A549 (cell line): ENCODE results near the gene RASSF4. TPM values are rescaled to one million over a fixed set of nuclear protein-coding genes. Genes with fewer than 3 reads are reported as not detected.

Source experiments
- ATAC-seq, 2 experiments: fragments of 200-7000 bp in 1 of 2; fragments of >200 bp in 1 of 2; cut with Nextera tagmentation in 1 of 2; cut with Tn5 transposase in 1 of 2; 3 replicates each; pipeline versions ENCODE4 v1.8.0 to v1.9.1; 2018 to 2020; ENCODE audit warnings: mild to moderate bottlenecking in 1 of 2, moderate library complexity in 1 of 2
- CTCF ChIA-PET: fragments of 300-600 bp; sonication (Branson Sonifier 250); formaldehyde crosslinking; extraction: SDS; loops from one replicate; lab custom pipeline; 2021; ENCODE audit warnings: antibody characterized with exemption, inconsistent platforms; lab: Yijun Ruan, JAX
- POLR2A ChIA-PET: fragments of 350-600 bp; formaldehyde crosslinking; extraction: SDS; loops from one replicate; lab custom pipeline; 2021; ENCODE audit warnings: antibody characterized with exemption, inconsistent platforms; lab: Yijun Ruan, JAX
- DNase-seq, 2 experiments: peaks; one replicate each; pipeline versions ENCODE4 v3.0.0 to v3.0.0-alpha.2; 2011 to 2016; ENCODE audit warnings: low read depth in 1 of 2, low spot score in 1 of 2
- FAIRE-seq: peaks from 2 replicates; lab custom pipeline; 2011; peaks lifted over from hg19 to GRCh38; lab: Jason Lieb, UNC
- H3K27ac ChIP-seq, 2 experiments: fragments of >200 bp; sonication (Bioruptor Twin); formaldehyde crosslinking; 3 replicates each; pipeline ENCODE4 v1.5.1; 2016 to 2017
- H3K4me1 ChIP-seq: fragments of >200 bp; sonication (Bioruptor Twin); formaldehyde crosslinking; 3 replicates; pipeline ENCODE4 v1.6.1; 2016
- H3K4me2 ChIP-seq: fragments of >200 bp; sonication (Bioruptor Twin); formaldehyde crosslinking; 3 replicates; pipeline ENCODE4 v1.6.1; 2016
- H3K4me3 ChIP-seq: fragments of >200 bp; sonication (Bioruptor Twin); formaldehyde crosslinking; 3 replicates; pipeline ENCODE4 v1.5.1; 2016
- H3K9me3 ChIP-seq: fragments of >200 bp; sonication (Bioruptor Twin); formaldehyde crosslinking; 3 replicates; pipeline ENCODE4 v1.6.1; 2016
- BHLHE40 ChIP-seq: IDR thresholded peaks from 2 replicates; pipeline ENCODE4 v1.6.1; 2012; ENCODE audit warnings: low read depth, low read length, inconsistent platforms
- CHD4 ChIP-seq: fragments of 200-600 bp; sonication (generic); IDR thresholded peaks from 2 replicates; pipeline ENCODE4 v1.6.1; 2016; ENCODE audit warnings: antibody characterized with exemption, mild to moderate bottlenecking, borderline replicate concordance
- EHMT2 ChIP-seq: fragments of 200-600 bp; sonication (generic); IDR thresholded peaks from 2 replicates; pipeline ENCODE4 v1.6.1; 2016; ENCODE audit warnings: antibody characterized with exemption, low read depth, mild to moderate bottlenecking, moderate library complexity
- ESRRA ChIP-seq: fragments of 150-350 bp; IDR thresholded peaks from 2 replicates; pipeline ENCODE4 v1.6.1; 2014; ENCODE audit warnings: mild to moderate bottlenecking, low read length, borderline replicate concordance
- FOSL2 ChIP-seq, 2 experiments: fragments of 450-650 bp in 1 of 2; fragments of >200 bp in 1 of 2; sonication (Bioruptor Twin) in 1 of 2; formaldehyde crosslinking; IDR thresholded peaks; 2 replicates each; pipeline versions ENCODE4 v1.5.0 to v1.6.1; 2016 to 2020; ENCODE audit warnings: mild to moderate bottlenecking in 1 of 2, moderate library complexity in 1 of 2
- FOXS1 ChIP-seq: fragments of 250-450 bp; sonication (Bioruptor Pico); IDR thresholded peaks from 2 replicates; pipeline ENCODE4 v1.5.0; 2020; ENCODE audit warnings: mild to moderate bottlenecking, moderate library complexity
- HEYL ChIP-seq: fragments of 250-450 bp; sonication (Bioruptor Pico); IDR thresholded peaks from 2 replicates; pipeline ENCODE4 v1.8.0; 2021; ENCODE audit warnings: mild to moderate bottlenecking, moderate library complexity
- HOXA7 ChIP-seq: fragments of 250-450 bp; sonication (Bioruptor Pico); IDR thresholded peaks from 2 replicates; pipeline ENCODE4 v1.5.0; 2020; ENCODE audit warnings: mild to moderate bottlenecking, moderate library complexity
- HOXB13 ChIP-seq: fragments of 250-450 bp; sonication (Bioruptor Pico); IDR thresholded peaks from 2 replicates; pipeline ENCODE4 v1.5.0; 2020; ENCODE audit warnings: low read depth, mild to moderate bottlenecking, moderate library complexity
- HOXB5 ChIP-seq: fragments of 250-450 bp; sonication (Bioruptor Pico); IDR thresholded peaks from 2 replicates; pipeline ENCODE4 v1.5.0; 2020; ENCODE audit warnings: mild to moderate bottlenecking, moderate library complexity
- JUNB ChIP-seq: fragments of >200 bp; sonication (Bioruptor Twin); formaldehyde crosslinking; IDR thresholded peaks from 2 replicates; pipeline ENCODE4 v1.6.1; 2016
- KDM5A ChIP-seq: fragments of 200-600 bp; sonication (generic); IDR thresholded peaks from 2 replicates; pipeline ENCODE4 v1.6.1; 2016; ENCODE audit warnings: antibody characterized with exemption, mild to moderate bottlenecking
- MYC ChIP-seq: IDR thresholded peaks from 2 replicates; pipeline ENCODE4 v1.6.1; 2012; ENCODE audit warnings: mild to moderate bottlenecking, inconsistent platforms, low read length, improper control_type of control experiment, borderline replicate concordance
- NFE2L2 ChIP-seq: fragments of 150-350 bp; conservative IDR thresholded peaks from 2 replicates; pipeline ENCODE4 v1.6.1; 2014; ENCODE audit warnings: low read length
- NPAS2 ChIP-seq: fragments of 250-450 bp; sonication (Bioruptor Pico); IDR thresholded peaks from 2 replicates; pipeline ENCODE4 v1.8.0; 2022; ENCODE audit warnings: mild to moderate bottlenecking, moderate library complexity, borderline replicate concordance
- NR3C1 ChIP-seq: fragments of >200 bp; sonication (Bioruptor Twin); formaldehyde crosslinking; IDR thresholded peaks from 3 replicates; pipeline ENCODE4 v1.6.1; 2017
- PHF8 ChIP-seq: fragments of 200-600 bp; sonication (generic); IDR thresholded peaks from 2 replicates; pipeline ENCODE4 v1.6.1; 2016; ENCODE audit warnings: low read depth, mild to moderate bottlenecking, antibody characterized with exemption, moderate library complexity, borderline replicate concordance
- RCOR1 ChIP-seq: fragments of 150-350 bp; IDR thresholded peaks from 2 replicates; pipeline ENCODE4 v1.6.1; 2014; ENCODE audit warnings: antibody characterized with exemption, low read length, low read depth
- RNF2 ChIP-seq: fragments of 200-600 bp; sonication (generic); IDR thresholded peaks from 2 replicates; pipeline ENCODE4 v1.6.1; 2016; ENCODE audit warnings: low read depth, mild to moderate bottlenecking, antibody characterized with exemption, moderate library complexity, borderline replicate concordance
- TP53 ChIP-seq: fragments of 250-450 bp; sonication (Bioruptor Pico); IDR thresholded peaks from 2 replicates; pipeline ENCODE4 v1.5.0; 2021; ENCODE audit warnings: mild to moderate bottlenecking, moderate library complexity
- ZC3H11A ChIP-seq: fragments of 450-650 bp; IDR thresholded peaks from 2 replicates; pipeline ENCODE4 v1.6.1; 2014; ENCODE audit warnings: antibody characterized with exemption, mild to moderate bottlenecking
- ZFP36 ChIP-seq: fragments of 450-650 bp; IDR thresholded peaks from 2 replicates; pipeline ENCODE4 v1.6.1; 2014; ENCODE audit warnings: borderline replicate concordance; ENCODE audit not compliant: partially characterized antibody
- ZNF302 ChIP-seq: fragments of 250-450 bp; sonication (Bioruptor Pico); IDR thresholded peaks from 2 replicates; pipeline ENCODE4 v1.9.0; 2021; ENCODE audit warnings: inconsistent platforms, mild to moderate bottlenecking, moderate library complexity
- WGBS: methylation state at CpG from one replicate; pipeline ENCODE4 v1.1.6; 2017; ENCODE audit errors: missing lambda C conversion rate; 5-methylcytosine and 5-hydroxymethylcytosine counted together
- polyA plus RNA-seq, 4 experiments: library from polyadenylated mRNA; depleted of rRNA in 3 of 4; stranded (reverse); fragments of >200 nt; fragmentation: RNase III in 1 of 4; extraction: RNeasy Plus Mini Kit Qiagen cat#74134 plus additional on column Dnase treatment in 1 of 4; gene quantifications; 2 replicates in 3 of 4; 3 replicates in 1 of 4; pipeline ENCODE4 v1.2.3, GENCODE V29; 2011 to 2017
- TF ChIP-seq, protein P1 (sequence below): IDR thresholded peaks from 2 replicates; pipeline ENCODE4 v1.6.1; 2012
- TF ChIP-seq, protein P2 (sequence below): IDR thresholded peaks from 2 replicates; pipeline ENCODE4 v1.6.1; 2012
- TF ChIP-seq, protein P3 (sequence below): fragments of >200 bp; sonication (Bioruptor Twin); formaldehyde crosslinking; IDR thresholded peaks from 3 replicates; pipeline ENCODE4 v1.5.1; 2016
- TF ChIP-seq, protein P4 (sequence below): fragments of 250-450 bp; sonication (Bioruptor Pico); IDR thresholded peaks from 2 replicates; pipeline ENCODE4 v1.5.0; 2020; ENCODE audit warnings: low read depth, mild to moderate bottlenecking, moderate library complexity
- TF ChIP-seq, protein P5 (sequence below): fragments of >200 bp; sonication (Bioruptor Twin); formaldehyde crosslinking; IDR thresholded peaks from 2 replicates; pipeline ENCODE4 v1.6.1; 2016
- TF ChIP-seq, protein P6 (sequence below): IDR thresholded peaks from 2 replicates; pipeline ENCODE4 v1.6.1; 2012; ENCODE audit warnings: low read depth, borderline replicate concordance

RASSF4 gene
- polyA plus RNA-seq, 2 of the 4 experiments (the other 2 are of a cell fraction): 1.9 to 2.2 TPM

DNA sequence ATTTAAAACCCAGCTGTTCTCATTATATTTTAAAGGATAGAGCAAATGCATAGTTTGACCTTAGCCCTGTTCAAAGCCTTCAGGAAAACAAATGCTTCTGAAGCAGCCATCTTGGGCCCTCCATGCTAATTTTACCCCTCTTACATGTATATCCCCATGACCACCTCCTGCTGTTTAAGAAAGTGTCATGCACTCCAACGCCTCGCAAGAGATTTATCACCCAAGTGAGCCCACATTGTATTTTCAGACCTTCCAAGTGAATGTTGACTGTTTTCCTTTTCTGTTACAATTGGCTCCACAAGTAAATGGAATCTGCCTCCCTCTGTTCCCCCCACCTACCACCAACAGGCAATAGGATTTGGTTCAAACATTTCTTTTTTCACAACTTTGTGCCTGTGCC lies 43.2 kb upstream of the RASSF4 start (continued):
- TF ChIP-seq JUNB: no peak
- no peak for TF ChIP-seq HOXA7 (CRISPR knock-in tag)
- no peak for TF ChIP-seq ZNF302 (CRISPR knock-in tag)

DNA sequence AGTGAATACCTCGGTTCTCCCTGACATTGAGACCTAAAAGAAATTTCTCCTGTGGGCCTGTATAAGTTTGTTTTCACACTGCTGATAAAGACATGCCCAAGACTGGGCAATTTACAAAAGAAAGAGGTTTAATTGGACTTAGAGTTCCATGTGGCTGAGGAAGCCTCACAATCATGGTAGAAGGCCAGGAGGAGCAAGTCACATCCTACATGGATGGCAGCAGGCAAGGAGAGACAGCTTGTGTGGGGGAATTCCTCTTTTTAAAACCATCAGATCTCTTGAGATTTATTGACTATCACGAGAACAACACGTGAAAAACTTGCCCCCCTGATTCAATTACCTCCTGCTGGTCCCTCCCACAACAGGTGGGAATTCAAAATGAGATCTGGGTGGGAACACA lies 41.8 kb upstream of the RASSF4 start:
- no peak for DNase-seq
- WGBS: 1% methylated on average over 3 of the region's 3 CpGs
- no peak overlapping the region for H3K4me3 ChIP-seq
- FAIRE-seq: no peak
- TF ChIP-seq ESRRA: no peak
- no peak for TF ChIP-seq ZC3H11A
- no peak for TF ChIP-seq NPAS2 (CRISPR knock-in tag)
- TF ChIP-seq, protein P1, sequence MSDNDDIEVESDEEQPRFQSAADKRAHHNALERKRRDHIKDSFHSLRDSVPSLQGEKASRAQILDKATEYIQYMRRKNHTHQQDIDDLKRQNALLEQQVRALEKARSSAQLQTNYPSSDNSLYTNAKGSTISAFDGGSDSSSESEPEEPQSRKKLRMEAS: no peak
- no peak for TF ChIP-seq HOXB13 (CRISPR knock-in tag)
- TF ChIP-seq, protein P2, sequence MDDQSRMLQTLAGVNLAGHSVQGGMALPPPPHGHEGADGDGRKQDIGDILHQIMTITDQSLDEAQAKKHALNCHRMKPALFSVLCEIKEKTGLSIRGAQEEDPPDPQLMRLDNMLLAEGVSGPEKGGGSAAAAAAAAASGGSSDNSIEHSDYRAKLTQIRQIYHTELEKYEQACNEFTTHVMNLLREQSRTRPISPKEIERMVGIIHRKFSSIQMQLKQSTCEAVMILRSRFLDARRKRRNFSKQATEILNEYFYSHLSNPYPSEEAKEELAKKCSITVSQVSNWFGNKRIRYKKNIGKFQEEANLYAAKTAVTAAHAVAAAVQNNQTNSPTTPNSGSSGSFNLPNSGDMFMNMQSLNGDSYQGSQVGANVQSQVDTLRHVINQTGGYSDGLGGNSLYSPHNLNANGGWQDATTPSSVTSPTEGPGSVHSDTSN: no peak
- TF ChIP-seq, protein P3, sequence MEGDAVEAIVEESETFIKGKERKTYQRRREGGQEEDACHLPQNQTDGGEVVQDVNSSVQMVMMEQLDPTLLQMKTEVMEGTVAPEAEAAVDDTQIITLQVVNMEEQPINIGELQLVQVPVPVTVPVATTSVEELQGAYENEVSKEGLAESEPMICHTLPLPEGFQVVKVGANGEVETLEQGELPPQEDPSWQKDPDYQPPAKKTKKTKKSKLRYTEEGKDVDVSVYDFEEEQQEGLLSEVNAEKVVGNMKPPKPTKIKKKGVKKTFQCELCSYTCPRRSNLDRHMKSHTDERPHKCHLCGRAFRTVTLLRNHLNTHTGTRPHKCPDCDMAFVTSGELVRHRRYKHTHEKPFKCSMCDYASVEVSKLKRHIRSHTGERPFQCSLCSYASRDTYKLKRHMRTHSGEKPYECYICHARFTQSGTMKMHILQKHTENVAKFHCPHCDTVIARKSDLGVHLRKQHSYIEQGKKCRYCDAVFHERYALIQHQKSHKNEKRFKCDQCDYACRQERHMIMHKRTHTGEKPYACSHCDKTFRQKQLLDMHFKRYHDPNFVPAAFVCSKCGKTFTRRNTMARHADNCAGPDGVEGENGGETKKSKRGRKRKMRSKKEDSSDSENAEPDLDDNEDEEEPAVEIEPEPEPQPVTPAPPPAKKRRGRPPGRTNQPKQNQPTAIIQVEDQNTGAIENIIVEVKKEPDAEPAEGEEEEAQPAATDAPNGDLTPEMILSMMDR: no peak
- TF ChIP-seq KDM5A: no peak
- TF ChIP-seq PHF8: no peak
- TF ChIP-seq NR3C1: no peak
- TF ChIP-seq CHD4: no peak
- TF ChIP-seq EHMT2: no peak
- TF ChIP-seq HOXA7 (CRISPR knock-in tag): no peak
- no peak for TF ChIP-seq HEYL (CRISPR knock-in tag)
- no peak for TF ChIP-seq FOSL2 (IDR thresholded peaks at IDR 0.05)
- no peak for TF ChIP-seq FOSL2 (CRISPR knock-in tag; IDR thresholded peaks at IDR 0.05)
- TF ChIP-seq HOXB5 (CRISPR knock-in tag): no peak
- no peaks in the 10 kb centered on the region for H3K9me3 ChIP-seq
- no peak for ATAC-seq
- H3K4me1 ChIP-seq: no peaks in the 10 kb centered on the region
- no peak overlapping the region for H3K4me2 ChIP-seq
- H3K27ac ChIP-seq: no peak overlapping the region
- ChIA-PET POLR2A (no interaction called here), CTCF (no interaction called here)

DNA sequence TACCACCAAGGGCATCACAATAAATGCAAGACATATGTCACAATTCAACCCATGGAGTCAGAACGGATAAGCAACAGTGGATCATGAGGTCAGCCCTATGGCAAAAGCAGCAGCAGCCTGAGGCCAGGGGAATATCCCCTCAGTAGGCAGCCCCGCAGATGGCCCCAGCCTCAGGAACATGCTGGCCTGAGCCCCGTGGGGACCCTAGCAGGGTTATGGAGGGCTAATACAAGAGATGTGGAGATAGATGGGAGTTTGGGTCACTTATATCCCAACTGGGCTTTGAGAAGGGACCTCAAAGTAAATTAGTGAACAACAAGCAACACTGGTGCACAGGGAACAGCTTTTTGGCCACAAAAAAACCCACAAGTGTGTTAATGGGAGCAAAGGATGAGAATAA lies 39.4 kb upstream of the RASSF4 start:
- ChIA-PET CTCF (interaction anchor here (1.2 to 1.4 kb wide), 3 partner anchors 9 to 15 kb away, joined by 3 read pairs; no protein-coding TSS in a partner anchor), POLR2A (no interaction called here)
- TF ChIP-seq NFE2L2 (no peak), BHLHE40 (no peak), HOXB13 (CRISPR knock-in tag) (no peak), FOSL2 (IDR thresholded peaks at IDR 0.05) (no peak), FOSL2 (CRISPR knock-in tag; IDR thresholded peaks at IDR 0.05) (no peak), FOXS1 (no peak), RCOR1 (no peak), TP53 (CRISPR knock-in tag) (no peak), RNF2 (no peak), KDM5A (no peak), CHD4 (no peak), HEYL (CRISPR knock-in tag) (no peak), MYC (no peak), ZFP36 (no peak), EHMT2 (no peak)
- TF ChIP-seq, protein P4, sequence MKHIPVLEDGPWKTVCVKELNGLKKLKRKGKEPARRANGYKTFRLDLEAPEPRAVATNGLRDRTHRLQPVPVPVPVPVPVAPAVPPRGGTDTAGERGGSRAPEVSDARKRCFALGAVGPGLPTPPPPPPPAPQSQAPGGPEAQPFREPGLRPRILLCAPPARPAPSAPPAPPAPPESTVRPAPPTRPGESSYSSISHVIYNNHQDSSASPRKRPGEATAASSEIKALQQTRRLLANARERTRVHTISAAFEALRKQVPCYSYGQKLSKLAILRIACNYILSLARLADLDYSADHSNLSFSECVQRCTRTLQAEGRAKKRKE (CRISPR knock-in tag): no peak
- TF ChIP-seq, protein P5, sequence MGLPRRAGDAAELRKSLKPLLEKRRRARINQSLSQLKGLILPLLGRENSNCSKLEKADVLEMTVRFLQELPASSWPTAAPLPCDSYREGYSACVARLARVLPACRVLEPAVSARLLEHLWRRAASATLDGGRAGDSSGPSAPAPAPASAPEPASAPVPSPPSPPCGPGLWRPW: no peak
- TF ChIP-seq, protein P6, sequence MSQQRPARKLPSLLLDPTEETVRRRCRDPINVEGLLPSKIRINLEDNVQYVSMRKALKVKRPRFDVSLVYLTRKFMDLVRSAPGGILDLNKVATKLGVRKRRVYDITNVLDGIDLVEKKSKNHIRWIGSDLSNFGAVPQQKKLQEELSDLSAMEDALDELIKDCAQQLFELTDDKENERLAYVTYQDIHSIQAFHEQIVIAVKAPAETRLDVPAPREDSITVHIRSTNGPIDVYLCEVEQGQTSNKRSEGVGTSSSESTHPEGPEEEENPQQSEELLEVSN: no peak
- no peak overlapping the region for H3K4me3 ChIP-seq
- WGBS: 20% methylated on average over 3 of the region's 3 CpGs
- no peak for FAIRE-seq
- no peak for ATAC-seq
- no peak overlapping the region for H3K4me2 ChIP-seq
- DNase-seq: no peak
- no peaks in the 10 kb centered on the region for H3K9me3 ChIP-seq
- no peak overlapping the region for H3K27ac ChIP-seq
- no peaks in the 10 kb centered on the region for H3K4me1 ChIP-seq
